Natural killer cell (primary cell): Measurements from ENCODE around the gene SLC6A12. TPM values are rescaled to one million over a fixed set of nuclear protein-coding genes. Genes with fewer than 3 reads are reported as not detected.
"Not testable (repeated sequence)": the region's sequence is repeated elsewhere in the genome, so short reads cannot be mapped to it uniquely, and the experiment has no call there.

Source experiments
- ATAC-seq, 3 donors: fragments of 150-1000 bp in 2 of 3; fragments of 200-7000 bp in 1 of 3; cut with Tn5 transposase; 1 replicate in 1 of 3; 2 replicates in 2 of 3; pipeline ENCODE4 v1.10.0; 2021; ENCODE audit warnings: mild to moderate bottlenecking in 2 of 3, moderate library complexity in 2 of 3
- DNase-seq, 2 donors: peaks; one replicate each; pipeline versions ENCODE4 v3.0.0 to v3.0.0-alpha.2; 2013 to 2021; ENCODE audit warnings: mixed read lengths in 1 of 2
- H3K27ac ChIP-seq: one replicate; pipeline ENCODE4 v1.5.1; 2013; ENCODE audit warnings: mild to moderate bottlenecking, low read length
- H3K27me3 ChIP-seq: one replicate; pipeline ENCODE4 v1.6.1; 2013; ENCODE audit warnings: low read length; ENCODE audit not compliant: control insufficient read depth, insufficient read depth
- H3K36me3 ChIP-seq: one replicate; pipeline ENCODE4 v1.6.1; 2013; ENCODE audit warnings: low read length; ENCODE audit not compliant: control insufficient read depth, insufficient read depth
- H3K4me1 ChIP-seq: one replicate; pipeline ENCODE4 v1.6.1; 2013; ENCODE audit warnings: low read length; ENCODE audit not compliant: control insufficient read depth, insufficient read depth
- H3K4me3 ChIP-seq: one replicate; pipeline ENCODE4 v1.5.1; 2013; ENCODE audit warnings: low read length
- H3K9me3 ChIP-seq: one replicate; pipeline ENCODE4 v1.6.1; 2013; ENCODE audit warnings: low read length; ENCODE audit not compliant: control insufficient read depth, insufficient read depth
- H3K27ac Mint-ChIP-seq, 2 donors: one replicate each; pipeline ENCODE4 v1.8.0; 2022; ENCODE audit warnings: mild to moderate bottlenecking in 2 of 2, mixed read lengths in 2 of 2, moderate library complexity in 1 of 2
- H3K27me3 Mint-ChIP-seq, 2 donors: one replicate each; pipeline ENCODE4 v1.8.0; 2022; ENCODE audit warnings: low read depth in 2 of 2, mixed read lengths in 2 of 2
- H3K36me3 Mint-ChIP-seq: one replicate; pipeline ENCODE4 v1.8.0; 2022; ENCODE audit warnings: mixed read lengths
- H3K4me1 Mint-ChIP-seq, 2 donors: one replicate each; pipeline ENCODE4 v1.8.0; 2022; ENCODE audit warnings: mixed read lengths in 2 of 2
- H3K4me3 Mint-ChIP-seq: one replicate; pipeline ENCODE4 v1.8.0; 2022; ENCODE audit warnings: mild to moderate bottlenecking, moderate library complexity, mixed read lengths
- H3K9me3 Mint-ChIP-seq, 2 donors: one replicate each; pipeline ENCODE4 v1.8.0; 2022; ENCODE audit warnings: mixed read lengths in 2 of 2
- WGBS: methylation state at CpG from one replicate; pipeline ENCODE4 v1.1.7; 2013; ENCODE audit warnings: missing lambda C conversion rate; ENCODE audit not compliant: insufficient coverage; 5-methylcytosine and 5-hydroxymethylcytosine counted together
- intact Hi-C: fragments of 100-400 bp; cut with micrococcal nuclease; formaldehyde crosslinking; loops from one replicate; pipeline ENCODE4 v1.14.2; 2022
- total RNA-seq, 4 donors: library from RNA; stranded (reverse); fragments of 120-200 nt in 1 of 4; gene quantifications; one replicate each; pipeline versions ENCODE4 v1.2.3 to v1.2.4, GENCODE V29; 2013 to 2022
- TF ChIP-seq, protein P1 (sequence below): fragments of 200-600 bp; IDR thresholded peaks from one replicate; pipeline ENCODE4 v1.8.0; 2022; ENCODE audit warnings: antibody characterized with exemption

Gene SLC6A12
- total RNA-seq, 3 donors from 2014 or later (not counting 1 experiment from before 2014, with no cell fraction given) = 0.54 to 0.70 TPM; not detected in 1

DNA sequence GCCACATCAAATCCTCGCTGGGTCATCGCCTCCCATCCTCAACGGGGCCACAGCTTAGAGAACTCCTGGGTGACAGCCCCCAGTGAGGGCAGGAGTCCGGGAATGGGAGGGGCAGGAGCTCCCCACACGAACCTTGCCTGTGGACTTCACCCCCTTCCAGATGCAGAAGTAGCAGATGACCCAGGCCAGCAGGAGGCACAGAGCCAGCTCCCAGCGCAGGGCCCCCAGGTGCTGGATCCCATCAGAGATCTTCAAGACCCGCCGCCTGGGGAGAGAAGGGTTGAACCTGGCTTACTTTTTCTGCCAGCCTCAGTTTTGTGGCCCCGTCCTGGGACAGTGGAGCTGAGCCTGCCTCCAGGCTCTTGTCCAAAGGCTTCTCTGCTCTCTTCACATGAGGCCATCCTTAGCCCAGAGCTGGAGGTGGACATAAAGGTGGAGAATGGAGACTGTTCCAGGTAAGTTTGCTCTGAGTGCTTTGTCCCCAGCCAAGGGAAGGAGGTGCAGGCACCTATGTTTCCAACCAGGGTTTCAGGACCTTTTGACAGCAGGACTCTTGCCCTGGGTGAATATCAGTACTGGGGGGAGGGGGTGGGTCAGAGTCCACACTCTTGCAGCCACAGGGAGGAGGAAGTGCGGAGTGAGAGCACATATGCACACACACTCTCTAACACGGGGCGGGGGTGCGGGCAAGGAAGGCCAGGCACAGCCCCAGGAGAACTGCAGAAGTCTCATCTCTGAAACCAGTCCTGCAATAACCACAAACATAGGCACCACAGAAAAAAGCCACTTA lies 23.3 kb upstream of the SLC6A12 start:
- Mint-ChIP-seq H3K36me3 (peaks cover 9% of the 10 kb centered on the region), H3K27me3 (peaks cover 7 to 10% of the 10 kb centered on the region in 2 donors), H3K27ac (no peak overlapping the region), H3K4me3 (no peak overlapping the region), H3K4me1 (no peaks in the 10 kb centered on the region), H3K9me3 (peaks cover 4 to 7% of the 10 kb centered on the region in 2 donors)
- WGBS = 89% methylated on average over 12 of the region's 13 CpGs
- TF ChIP-seq, protein P1, sequence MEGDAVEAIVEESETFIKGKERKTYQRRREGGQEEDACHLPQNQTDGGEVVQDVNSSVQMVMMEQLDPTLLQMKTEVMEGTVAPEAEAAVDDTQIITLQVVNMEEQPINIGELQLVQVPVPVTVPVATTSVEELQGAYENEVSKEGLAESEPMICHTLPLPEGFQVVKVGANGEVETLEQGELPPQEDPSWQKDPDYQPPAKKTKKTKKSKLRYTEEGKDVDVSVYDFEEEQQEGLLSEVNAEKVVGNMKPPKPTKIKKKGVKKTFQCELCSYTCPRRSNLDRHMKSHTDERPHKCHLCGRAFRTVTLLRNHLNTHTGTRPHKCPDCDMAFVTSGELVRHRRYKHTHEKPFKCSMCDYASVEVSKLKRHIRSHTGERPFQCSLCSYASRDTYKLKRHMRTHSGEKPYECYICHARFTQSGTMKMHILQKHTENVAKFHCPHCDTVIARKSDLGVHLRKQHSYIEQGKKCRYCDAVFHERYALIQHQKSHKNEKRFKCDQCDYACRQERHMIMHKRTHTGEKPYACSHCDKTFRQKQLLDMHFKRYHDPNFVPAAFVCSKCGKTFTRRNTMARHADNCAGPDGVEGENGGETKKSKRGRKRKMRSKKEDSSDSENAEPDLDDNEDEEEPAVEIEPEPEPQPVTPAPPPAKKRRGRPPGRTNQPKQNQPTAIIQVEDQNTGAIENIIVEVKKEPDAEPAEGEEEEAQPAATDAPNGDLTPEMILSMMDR = no peak
- intact Hi-C loops = no loop called here
- H3K9me3 ChIP-seq = peaks cover 20% of the 10 kb centered on the region
- H3K4me1 ChIP-seq = no peaks in the 10 kb centered on the region
- ATAC-seq (no peak), DNase-seq (no peak)
- H3K36me3 ChIP-seq = no peaks in the 10 kb centered on the region
- no peaks in the 10 kb centered on the region for H3K27me3 ChIP-seq
- no peak overlapping the region for H3K4me3 ChIP-seq
- H3K27ac ChIP-seq = no peak overlapping the region

DNA sequence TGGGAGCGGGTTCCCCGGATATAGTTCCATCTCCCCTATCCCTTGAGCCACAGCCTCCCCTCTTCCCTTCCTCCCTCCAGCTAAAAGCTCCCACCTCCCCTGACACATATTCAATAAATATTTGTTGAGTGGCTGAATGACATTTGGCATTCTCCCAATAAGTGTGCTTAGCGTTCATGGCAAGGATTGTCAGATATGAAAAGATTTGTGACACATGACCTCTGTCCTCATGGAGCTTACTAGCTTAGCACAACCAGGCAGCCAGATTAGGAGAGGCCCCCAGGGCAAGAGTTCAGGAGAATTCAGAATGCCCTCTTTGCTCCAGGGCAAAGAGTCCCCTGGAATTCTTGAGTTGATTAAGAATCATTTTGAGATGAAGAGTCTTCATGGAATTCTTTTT lies 22.5 kb upstream of the SLC6A12 start:
- Histone ChIP-seq H3K36me3 (no peaks in the 10 kb centered on the region), H3K4me3 (no peak overlapping the region), H3K4me1 (no peaks in the 10 kb centered on the region), H3K27ac (no peak overlapping the region), H3K27me3 (no peaks in the 10 kb centered on the region), H3K9me3 (peaks cover 20% of the 10 kb centered on the region)
- Mint-ChIP-seq H3K27me3 (peaks cover 6 to 10% of the 10 kb centered on the region in 2 donors), H3K36me3 (peaks cover 9% of the 10 kb centered on the region), H3K9me3 (peaks cover 4 to 7% of the 10 kb centered on the region in 2 donors), H3K27ac (no peak overlapping the region), H3K4me1 (no peaks in the 10 kb centered on the region), H3K4me3 (no peak overlapping the region)
- TF ChIP-seq, protein P1 = no peak
- intact Hi-C loops = no loop called here
- DNase-seq = no peak
- ATAC-seq = no peak
- 100% methylated on average over 3 of the region's 3 CpGs for WGBS

DNA sequence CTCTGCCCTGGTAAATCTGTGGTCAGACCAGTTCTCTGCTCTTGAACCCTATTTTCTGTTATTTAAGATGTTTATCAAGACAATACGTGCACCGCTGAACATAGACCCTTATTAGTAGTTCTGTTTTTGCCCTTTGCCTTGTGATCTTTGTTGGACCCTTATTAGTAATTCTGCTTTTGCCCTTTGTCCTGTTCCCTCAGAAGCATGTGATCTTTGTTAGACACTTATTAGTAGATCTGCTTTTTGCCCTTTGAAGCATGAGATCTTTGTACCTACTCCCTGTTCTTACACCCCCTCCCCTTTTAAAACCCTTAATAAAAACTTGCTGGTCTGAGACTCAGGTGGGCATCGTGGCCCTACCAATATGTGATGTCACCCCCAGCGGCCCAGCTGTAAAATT lies 22.0 kb upstream of the SLC6A12 start:
- DNase-seq, H3K36me3 Mint-ChIP-seq, H3K36me3 ChIP-seq, H3K4me3 Mint-ChIP-seq, H3K4me1 ChIP-seq, intact Hi-C loops, H3K27me3 Mint-ChIP-seq, H3K4me3 ChIP-seq, H3K4me1 Mint-ChIP-seq, H3K27me3 ChIP-seq, H3K9me3 Mint-ChIP-seq, H3K27ac Mint-ChIP-seq, ATAC-seq, H3K27ac ChIP-seq: not testable (repeated sequence)
- peaks cover 20% of the 10 kb centered on the region for H3K9me3 ChIP-seq
- WGBS = 87% methylated on average over 4 of the region's 4 CpGs

DNA sequence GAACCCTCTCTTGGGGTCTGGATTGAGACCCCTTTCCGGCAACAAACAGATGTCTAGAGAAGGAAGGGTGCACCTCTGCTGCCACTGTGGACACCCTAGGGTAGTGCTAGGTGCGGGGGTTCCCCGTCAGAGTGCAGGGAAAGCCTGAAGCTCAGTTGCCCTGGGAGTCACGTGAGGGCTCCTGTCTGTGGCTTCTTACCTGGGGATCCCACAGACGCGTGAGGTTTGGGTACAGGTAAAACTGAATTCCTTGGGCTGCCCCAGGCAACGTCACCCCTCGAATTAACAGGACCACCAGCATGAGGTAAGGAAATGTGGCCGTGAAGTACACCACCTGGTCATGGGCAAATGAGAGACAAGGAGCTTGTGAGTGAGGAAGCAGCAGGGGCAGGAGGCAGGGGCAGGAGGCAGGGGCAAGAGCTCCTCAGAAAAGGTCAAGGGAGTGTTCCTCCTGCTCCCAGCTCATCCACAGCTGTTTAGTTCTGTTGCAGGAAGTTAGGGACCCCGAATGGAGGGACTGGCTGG lies 21.0 kb upstream of the SLC6A12 start:
- intact Hi-C loops = no loop called here
- H3K4me3 ChIP-seq = no peak overlapping the region
- H3K4me3 Mint-ChIP-seq = no peak overlapping the region
- 94% methylated on average over 9 of the region's 10 CpGs for WGBS
- peaks cover 6 to 7% of the 10 kb centered on the region in 2 donors for H3K27me3 Mint-ChIP-seq
- TF ChIP-seq, protein P1 = no peak
- DNase-seq = no peak
- H3K9me3 Mint-ChIP-seq = peaks cover 4 to 7% of the 10 kb centered on the region in 2 donors
- H3K27ac ChIP-seq = no peak overlapping the region
- H3K36me3 Mint-ChIP-seq = peaks cover 9% of the 10 kb centered on the region
- H3K36me3 ChIP-seq = no peaks in the 10 kb centered on the region
- H3K9me3 ChIP-seq = peaks cover 20% of the 10 kb centered on the region
- no peak for ATAC-seq
- no peaks in the 10 kb centered on the region for H3K4me1 Mint-ChIP-seq
- no peaks in the 10 kb centered on the region for H3K4me1 ChIP-seq
- H3K27ac Mint-ChIP-seq = no peak overlapping the region
- H3K27me3 ChIP-seq = no peaks in the 10 kb centered on the region
